ENCODE data around the gene HHIPL1. TPM values are rescaled to one million over a fixed set of nuclear protein-coding genes. Genes with fewer than 3 reads are reported as not detected.

Gene HHIPL1
- total RNA-seq, 1 experiment from 2014 or later: 0.84 TPM

DNA sequence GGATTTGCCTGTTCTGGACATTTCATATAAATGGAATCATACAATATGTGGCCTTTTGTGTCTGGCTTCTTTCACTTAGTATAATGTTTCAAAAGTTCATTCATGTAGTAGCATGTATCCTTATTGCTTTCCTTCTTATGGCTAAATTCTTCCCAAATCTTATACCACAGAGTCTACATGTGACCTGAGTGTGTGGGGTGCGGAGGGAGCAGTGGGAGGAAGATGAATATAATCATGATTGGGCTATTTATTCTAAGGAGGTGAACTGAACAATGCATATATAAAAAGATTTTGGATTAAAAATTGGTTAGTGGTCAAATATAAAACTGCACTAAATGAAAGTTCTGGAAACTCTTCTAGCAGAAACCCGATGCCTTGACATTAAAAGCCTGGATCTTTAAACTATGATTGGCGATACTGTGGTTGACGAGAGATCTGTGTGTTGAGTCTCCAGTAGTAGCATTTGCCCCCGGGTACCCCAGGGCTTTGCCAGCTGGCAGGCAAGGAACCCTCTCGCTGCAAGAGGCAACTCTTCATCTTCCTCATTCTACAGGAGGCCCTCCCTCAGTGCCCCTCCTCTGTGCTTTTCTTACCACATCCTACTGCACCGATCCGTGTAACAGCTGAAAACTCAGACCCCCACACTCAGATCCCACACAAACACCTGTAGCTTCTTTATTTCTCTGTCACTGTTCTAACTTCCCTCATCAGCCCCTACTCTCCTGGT, 41.8 kb downstream of the HHIPL1 start:
- DNase-seq (ENCODE audit: extremely low read depth, low read depth): no peak

DNA sequence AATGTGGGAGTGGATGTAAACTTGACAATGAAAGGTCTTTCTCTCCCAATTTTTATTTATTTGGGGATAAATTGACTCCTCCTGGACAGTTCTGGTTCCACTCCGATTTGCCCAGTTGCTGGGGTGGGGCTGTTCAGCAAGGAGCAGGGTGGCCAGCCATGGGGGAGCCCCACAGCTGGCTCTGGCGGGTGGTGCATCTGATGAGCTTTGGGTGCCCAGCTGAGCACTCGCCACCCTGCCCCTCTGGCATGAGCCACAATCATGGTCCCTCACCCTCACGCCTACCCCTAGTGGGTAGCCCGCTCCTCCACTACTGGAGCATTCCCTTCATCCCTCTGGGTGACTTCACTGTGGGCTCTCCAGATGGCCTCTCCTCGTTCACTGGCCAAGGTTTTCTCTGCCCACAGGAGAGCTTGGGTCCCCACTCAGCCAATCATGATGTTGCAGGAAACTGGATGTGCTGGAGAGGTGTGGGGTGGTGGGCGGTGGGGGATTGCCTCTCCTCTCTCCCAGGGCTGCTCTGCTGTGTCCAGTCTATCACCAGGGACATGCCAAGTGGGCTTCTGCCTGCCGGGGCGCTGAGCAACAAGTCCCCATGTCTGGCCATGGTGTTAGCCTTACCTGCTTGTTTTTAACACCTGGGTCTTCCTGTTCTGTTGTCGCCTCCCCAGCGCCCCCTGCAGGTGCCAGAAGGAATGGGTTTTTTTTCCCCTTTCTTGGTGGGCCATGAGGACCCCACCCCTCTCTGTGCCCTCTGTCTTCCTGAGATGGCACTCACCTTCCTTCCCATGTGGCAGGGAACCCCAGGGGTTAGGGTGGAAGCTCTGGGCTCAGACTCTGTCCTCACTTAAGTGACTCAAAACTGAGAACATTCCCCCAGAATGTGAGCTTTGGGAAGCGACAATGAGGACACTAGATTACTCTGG, 42.6 kb downstream of the HHIPL1 start:
- no peak for DNase-seq (ENCODE audit: extremely low read depth, low read depth)

DNA sequence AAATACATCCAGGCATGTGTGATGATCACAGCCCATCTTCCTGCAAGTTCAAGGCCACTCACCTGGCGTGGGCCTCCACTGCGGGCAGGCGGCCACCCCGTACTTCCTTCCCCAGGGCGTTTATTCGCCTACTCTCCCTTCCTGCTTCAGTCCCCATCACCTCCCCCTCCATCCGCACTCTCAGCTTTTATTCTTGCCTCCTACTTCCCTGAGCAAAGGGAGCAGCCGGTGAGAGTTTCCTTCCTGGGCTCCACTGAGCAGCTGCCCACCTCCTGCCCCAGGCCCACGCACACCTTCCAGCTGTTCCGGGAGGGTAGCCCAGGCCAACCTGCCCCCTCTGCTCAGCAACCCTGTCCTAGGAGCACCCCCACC, 43.3 kb downstream of the HHIPL1 start:
- no peak for DNase-seq (ENCODE audit: extremely low read depth, low read depth)

DNA sequence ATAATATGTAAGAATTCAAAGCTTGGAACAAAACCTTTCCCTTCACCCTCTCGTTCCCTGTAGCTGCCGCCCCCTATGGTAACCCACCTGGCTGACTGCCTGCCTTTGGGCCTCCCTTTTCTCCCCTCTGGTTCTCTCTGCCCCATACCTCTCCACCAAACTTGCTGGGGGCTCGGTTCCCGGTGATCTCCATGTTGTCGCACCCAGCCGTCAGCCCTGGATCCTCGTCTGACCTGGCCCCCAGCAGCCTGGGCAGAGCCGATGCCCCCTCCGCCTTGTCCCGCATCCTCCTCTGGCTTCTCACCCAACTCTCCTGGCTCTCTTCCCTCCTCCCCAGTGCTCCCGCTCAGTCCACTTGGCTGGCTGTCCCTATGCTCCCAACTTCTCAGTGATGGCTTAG, 43.7 kb downstream of the HHIPL1 start:
- DNase-seq (ENCODE audit: extremely low read depth, low read depth): no peak

DNA sequence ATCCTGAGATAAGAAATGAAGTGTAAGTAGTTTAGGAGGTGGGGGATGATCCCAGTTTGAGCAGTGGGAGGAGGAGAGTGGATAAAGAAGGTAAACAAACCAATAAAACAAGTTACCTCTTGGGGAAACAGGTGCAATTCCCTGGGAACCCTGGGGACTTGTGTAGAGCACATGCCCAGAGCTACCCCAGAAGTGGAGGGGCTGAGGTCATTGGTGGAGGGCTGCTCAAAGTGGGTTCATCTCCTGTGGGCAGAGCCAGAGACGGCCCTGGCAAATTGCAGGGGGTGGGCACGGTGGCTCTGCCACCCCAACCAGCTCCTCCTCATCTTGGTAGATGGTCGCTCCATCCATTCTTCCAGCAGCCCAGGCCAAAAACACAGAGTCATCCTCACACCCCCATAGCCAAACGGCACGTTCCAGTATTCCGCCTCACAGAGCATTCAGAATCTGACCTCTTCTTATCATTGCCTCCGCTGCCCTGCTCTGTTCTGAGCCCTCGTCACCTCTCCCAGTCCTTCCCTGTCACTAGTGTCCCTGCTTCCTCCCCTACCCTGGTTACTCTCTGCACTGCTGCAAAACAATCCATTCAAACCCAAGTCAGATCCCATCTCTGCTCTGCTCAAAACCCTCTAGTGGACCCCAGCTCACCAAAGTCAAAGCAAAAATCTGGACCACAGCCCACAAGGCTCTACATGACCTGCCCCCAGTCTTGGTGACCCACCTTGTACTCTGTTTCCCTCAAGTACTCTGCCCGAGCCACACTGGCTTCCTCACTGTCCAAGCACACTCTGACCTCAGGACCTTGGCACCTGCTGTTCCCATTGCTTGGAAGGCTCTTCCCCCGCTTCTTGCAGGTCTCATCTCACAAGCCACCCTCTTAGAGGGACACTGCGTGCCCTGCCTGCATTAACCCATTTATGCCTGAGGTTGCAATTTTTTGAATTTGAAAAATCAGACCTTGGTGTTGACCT, 44.6 kb downstream of the HHIPL1 start:
- no peak for DNase-seq (ENCODE audit: extremely low read depth, low read depth)

DNA sequence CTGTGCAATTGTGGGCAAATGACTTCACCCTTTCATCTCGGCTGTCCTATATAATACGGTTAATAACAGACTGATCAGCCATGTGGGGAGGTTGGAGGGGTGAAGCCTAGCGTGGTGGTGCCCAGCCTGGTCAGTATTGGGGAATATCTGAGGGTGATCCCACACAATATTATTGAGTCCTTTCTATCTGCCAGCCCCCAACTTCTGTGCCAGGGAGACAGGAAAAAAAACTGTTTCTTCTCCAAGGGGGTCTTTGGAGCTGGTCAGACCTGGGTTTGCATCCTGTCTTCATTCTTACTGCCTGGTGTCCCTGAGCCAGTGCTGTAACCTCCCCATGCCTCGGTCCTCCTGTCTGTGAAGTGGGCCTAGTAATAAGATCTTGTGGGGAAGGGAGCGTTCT, 45.7 kb downstream of the HHIPL1 start:
- DNase-seq (ENCODE audit: extremely low read depth, low read depth): no peak

DNA sequence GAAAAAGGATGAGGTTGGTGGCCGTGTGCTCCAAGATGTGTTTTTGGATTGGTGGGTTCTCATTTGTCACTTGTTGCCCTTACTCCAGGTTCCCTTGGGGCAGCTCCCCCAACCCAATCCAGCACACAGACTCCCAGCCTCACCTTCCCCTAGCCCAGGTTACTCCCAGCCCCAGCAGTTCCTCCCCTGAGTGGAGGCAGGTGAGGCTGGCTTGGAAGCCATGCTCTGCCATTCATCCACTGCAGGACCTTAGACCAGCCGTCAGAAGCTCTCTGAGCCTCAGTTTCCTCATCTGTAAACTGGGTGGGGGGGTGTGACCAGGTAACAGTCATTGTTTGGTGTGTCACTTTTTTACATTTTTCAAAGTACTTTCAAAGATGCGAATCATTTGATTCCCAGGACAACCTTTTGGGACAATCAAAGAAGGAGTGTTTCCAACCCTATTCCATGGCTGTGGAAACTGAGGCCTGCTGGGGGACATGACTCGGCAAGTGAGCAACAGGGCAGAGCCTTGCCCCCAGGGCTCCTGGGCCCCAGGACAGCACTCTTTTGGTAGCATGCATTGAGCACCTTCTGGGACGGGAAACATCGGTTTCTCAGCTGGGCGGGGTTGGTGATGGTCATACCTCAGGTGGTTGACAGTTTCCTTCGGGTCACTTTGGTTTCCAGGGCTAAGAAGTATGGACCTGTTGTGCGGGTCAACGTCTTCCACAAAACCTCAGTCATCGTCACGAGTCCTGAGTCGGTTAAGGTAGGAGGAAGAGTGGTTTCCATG, 46.4 kb downstream of the HHIPL1 start:
- DNase-seq (ENCODE audit: extremely low read depth, low read depth): no peak

DNA sequence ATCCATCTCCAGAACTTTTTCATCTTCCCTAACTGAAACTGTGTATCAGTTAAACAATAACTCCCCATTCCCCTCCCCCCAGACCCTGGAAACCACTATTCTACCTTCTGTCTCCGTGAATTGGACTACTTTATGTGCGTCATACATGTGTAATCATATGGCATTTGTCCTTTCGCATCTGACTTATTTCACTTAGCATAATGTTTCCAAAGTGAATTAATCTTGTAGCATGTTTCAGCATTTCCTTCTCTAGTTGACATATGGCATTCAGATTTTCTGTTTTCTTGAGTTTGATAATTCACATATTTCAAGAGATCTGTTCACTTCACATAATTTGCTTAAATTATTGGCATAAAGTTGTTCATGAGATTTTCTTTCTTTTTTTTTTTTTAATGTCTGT, 49.0 kb downstream of the HHIPL1 start:
- DNase-seq (ENCODE audit: extremely low read depth, low read depth): no peak

DNA sequence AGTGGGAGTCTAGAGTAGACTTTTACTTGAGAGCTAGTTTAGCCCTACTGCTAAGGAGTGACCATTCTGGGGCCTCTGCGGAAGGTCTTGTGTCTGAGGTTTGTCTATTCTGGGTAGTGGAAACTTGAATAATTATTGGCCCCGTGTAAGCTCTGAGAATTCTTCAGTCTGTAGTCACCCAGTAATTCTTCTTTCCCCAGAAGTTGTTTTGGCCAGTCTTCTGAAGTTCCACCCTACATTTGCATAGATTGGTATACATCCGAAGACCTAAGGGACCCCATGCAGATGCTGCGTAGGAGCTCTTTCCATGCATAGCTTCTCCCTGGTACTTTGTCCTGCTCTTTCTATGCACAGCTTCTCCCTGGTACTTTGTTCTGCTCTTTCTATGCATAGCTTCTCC, 52.0 kb downstream of the HHIPL1 start:
- DNase-seq (ENCODE audit: extremely low read depth, low read depth): no peak

DNA sequence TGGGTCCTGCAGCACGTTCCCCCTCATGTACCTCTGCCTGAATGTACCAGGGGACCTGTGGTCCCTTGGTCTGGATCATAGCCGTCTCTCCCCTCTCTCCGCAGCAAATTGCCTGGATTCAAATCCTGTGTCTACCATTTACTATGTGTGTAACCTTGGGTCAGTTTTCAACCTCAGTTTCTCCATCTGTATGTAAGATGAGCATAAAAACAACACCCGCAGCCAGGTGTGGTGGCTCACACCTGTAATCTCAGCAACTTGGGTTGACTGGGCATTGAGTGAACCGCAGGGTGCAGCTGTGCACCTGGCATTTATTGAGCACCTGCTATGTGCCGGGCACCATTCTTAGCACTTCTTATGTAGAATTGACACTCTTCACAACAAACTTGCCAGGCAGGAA, 53.3 kb downstream of the HHIPL1 start:
- no peak for DNase-seq (ENCODE audit: extremely low read depth, low read depth)

DNA sequence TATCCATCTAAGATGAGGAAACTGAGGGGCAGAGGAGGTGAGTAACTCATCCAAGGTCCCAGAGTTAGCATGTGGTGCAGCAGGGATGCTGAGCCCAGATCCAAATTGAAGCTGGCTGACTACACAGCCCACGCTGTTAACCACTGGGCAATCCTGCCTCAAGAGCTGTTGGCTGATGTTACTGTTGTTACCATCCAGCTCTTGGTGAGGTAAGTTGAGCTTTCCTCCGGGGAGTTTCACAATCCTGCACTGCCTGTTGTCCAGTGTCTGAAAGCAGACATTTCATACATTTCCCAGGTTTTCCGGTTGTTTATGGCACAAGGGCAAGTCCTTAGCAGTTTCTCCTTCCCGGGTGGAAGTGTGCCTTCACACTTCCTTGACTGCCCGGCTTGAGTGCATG, 53.7 kb downstream of the HHIPL1 start:
- DNase-seq (ENCODE audit: extremely low read depth, low read depth): no peak

DNA sequence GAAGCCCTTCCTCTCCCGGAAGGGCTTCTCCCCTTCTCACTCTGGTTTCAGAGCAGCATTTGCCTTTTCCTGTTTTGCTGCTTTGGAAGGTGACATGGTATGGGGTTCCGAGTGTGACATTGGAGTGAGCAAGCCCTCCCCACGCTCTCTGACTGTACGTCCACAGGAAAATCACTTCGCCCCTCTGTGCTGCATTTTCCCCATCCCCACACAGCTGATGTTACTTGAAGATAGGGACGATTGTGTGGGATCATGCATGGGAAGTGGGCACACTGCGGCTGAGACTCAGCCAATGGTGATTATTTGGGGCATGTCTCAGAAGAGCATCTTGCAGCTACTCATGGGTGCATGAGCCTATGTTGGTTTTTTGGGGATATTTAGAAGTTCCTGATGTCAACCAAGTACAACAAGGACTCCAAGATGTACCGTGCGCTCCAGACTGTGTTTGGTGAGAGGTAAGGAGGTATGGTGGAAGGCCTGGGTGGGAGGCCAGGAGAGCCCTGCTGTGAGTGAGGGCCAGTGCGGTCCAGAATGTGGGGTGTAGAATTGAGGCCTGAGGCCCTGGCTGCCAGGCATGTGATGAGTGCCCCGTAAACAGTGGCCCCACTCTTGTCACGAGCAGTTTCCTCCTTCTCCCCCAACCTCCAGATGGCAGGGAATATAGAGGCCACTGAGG, 54.3 kb downstream of the HHIPL1 start:
- no peak for DNase-seq (ENCODE audit: extremely low read depth, low read depth)

DNA sequence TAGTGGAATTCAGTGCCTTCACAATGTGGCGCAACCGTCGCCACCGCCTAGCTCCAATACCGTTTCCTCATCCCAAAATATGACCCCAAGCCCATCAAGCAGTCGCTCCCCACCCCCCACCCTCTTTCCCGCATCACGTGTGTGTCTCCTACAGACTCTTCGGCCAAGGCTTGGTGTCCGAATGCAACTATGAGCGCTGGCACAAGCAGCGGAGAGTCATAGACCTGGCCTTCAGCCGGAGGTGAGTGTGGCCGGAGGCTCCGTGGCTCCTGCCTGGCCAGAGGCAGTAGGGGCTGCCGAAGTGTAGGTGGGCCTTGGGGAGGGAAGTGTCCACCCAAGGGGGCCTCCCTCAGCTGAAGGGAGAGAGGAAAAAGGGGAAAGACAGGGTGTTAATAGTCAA, 54.9 kb downstream of the HHIPL1 start:
- no peak for DNase-seq (ENCODE audit: extremely low read depth, low read depth)

DNA sequence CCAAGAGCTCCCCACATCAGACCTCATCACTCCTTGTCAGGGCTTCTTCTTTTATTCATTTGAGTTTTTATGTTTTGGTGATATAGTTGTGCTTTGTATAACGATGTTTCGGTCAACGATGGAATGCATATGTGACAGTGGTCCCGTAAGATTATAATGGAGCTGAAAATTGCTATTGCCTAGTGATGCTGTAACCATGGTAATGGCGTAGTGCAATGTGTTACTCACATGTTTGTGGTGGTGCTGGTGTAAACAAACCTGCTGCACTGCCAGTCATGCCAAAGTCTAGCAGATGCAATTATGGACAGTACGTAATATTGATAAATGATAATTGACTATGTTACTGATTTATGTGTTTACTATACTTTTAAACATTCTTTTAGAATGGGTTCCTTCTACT, 55.5 kb downstream of the HHIPL1 start:
- no peak for DNase-seq (ENCODE audit: extremely low read depth, low read depth)

DNA sequence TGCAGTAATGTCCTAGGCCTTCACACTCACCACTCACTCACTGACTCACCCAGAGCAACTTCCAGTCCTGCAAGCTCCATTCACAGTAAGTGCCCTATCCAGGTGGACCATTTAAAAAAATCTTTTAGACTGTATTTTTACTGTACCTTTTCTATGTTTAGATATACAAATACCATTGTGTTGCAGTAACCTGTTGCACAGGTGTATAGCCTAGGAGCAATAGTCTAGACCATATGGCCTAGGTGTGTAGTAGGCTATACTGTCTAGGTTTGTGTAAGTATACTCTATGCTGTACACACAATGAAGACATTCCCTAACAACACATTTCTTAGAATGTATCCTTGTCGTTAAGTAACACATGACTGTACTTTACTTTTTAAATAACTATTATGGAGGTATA, 56.3 kb downstream of the HHIPL1 start:
- no peak for DNase-seq (ENCODE audit: extremely low read depth, low read depth)

DNA sequence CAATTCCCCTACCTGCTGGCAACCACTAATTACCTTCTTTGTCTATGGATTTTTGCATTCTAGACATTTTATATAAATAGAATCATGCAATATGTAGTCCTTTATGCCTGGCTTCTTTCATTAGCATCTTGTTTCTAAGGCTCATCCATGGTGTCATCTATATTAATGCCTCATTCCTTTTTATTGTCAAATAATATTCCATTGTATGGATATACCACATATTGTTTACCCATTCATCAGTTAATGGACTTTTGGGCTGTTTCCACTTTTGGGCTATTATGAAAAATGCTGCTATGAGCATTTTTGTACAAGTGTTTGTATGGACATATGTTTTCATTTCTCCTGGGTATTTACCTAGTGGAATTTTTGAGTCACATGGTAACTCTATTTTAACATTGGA, 57.2 kb downstream of the HHIPL1 start:
- no peak for DNase-seq (ENCODE audit: extremely low read depth, low read depth)

DNA sequence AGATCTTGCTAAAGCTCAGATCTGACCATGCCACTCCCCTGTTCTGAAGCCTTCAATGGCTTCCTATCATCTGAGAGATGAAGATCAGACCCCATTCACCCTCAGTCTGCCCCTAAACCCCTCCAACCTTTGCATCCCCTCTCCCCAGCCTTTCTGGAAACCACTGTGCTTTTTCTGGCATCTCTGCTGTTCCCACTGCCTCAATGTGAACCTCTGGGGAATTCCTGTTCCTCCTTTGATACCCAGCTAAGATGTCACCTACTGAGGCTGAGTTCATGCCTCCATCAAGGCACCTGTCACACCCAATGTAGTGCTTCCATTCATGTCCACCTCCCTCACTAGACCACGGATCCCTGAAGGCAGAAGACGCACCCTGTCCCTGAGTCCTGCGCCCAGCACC, 58.5 kb downstream of the HHIPL1 start:
- DNase-seq (ENCODE audit: extremely low read depth, low read depth): no peak

DNA sequence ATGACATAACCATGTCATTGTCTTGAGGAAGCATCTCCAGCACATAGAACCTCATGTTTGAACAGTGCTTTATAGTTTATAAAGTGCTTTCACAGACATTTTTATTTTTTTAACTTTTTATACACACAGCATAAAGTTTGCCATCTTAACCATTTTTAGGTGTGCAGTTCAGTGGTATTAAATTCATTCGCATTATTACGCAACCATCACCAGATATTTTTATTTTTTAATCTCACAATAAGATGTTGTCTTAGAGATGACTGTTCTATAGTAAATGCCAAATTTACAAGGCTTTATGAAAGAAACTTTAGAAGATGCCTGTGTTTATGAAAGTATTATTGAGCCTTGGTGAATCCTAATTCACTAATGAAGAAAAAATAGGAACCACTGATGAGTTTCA, 59.1 kb downstream of the HHIPL1 start:
- DNase-seq (ENCODE audit: extremely low read depth, low read depth): no peak

DNA sequence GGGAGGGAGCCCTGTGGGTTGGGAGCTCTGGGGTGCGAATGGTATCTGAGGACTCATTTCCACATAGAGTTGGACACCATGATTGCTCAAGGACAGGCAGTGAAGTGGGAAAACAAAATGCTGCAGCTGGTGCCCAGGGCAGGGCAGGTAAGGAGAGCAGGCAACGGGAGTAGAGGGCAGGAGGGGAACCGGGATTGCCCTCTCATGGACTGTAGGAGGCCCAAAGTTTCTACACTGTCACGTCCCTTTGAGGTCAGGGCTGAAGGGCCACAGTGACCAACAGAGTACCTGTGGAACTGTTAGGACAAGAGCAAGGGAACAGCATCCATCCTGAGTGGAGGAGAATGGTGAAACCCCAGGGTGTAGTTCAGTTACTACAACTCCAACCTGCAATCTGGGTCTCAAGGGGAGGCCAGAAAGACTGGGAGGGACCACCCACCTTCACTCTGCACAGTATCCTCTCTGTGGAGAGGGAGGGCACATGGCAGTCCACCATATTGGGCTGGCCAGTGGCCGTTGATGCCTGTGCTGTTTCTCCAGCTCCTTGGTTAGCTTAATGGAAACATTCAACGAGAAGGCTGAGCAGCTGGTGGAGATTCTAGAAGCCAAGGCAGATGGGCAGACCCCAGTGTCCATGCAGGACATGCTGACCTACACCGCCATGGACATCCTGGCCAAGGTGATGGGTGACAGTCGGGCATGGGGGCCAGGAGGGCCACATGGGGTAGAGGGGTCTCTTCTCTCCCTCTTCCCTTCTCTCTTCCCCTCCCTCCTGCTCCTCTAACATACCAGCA, 61.4 kb downstream of the HHIPL1 start:
- DNase-seq (ENCODE audit: extremely low read depth, low read depth): no peak
